ENCODE data around the gene PIK3CA.
"Not testable (repeated sequence)": the region's sequence is repeated elsewhere in the genome, so short reads cannot be mapped to it uniquely, and the experiment has no call there.

The PIK3CA gene

DNA sequence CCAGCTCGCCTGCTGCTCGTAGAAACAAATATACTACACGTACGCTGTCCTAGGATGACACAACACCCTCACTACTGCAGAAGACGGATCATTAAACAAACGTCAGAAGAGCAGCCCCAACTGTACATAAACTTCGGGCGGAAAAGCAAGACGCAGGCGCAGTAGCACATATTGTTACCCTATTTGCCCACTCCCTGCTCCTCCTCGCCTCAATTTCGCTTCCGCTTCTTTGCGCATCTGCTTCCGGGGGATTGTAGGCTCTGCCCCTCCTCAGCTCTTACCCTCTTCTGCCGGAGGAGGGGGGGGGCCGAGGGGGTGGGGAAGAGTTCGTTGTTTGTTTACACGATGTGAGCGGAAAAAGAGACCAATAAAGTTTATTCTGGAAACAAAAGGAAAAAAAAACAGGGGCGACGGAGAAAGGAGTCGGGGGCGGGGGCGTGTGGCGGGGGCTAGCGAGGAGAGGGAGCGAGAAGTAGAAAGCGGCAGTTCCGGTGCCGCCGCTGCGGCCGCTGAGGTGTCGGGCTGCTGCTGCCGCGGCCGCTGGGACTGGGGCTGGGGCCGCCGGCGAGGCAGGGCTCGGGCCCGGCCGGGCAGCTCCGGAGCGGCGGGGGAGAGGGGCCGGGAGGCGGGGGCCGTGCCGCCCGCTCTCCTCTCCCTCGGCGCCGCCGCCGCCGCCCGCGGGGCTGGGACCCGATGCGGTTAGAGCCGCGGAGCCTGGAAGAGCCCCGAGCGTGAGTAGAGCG, at the start of gene PIK3CA:
PIK3CA (plus strand) TSS at position 485 of the 743 bp plus-strand sequence. CDS start 50,469 bp downstream, outside the sequence.
- in situ Hi-C loops (cut with MboI; ENCODE audit: low sequenced_read_pairs): no loop called here

- in situ Hi-C loops (cut with MboI; ENCODE audit: low sequenced_read_pairs): no loop called here
Measured at GRCh38 chr3:179098388-179099077, 49.6 kb upstream of the PIK3CA start.

- in situ Hi-C loops (cut with MboI; ENCODE audit: low sequenced_read_pairs): no loop called here
Measured at GRCh38 chr3:179100652-179101051, 47.5 kb upstream of the PIK3CA start.

DNA sequence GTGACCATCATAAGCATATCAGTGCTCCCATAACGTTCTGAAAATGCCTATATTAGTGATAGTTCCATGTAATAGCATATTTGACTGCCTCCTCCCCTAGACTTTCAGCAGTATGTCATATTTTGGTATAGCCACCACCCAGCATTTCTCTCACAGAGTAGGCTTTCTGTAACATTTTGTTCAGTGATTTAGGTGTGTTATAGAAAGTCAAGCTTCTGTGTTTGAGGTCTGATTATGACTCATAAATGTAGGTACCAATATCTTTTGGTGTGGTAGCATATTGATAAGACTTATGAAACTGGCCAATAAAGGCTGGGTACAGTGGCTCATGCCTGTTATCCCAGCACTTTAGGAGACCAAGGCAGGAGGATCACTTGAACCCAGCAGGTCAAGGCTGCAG, 42.3 kb upstream of the PIK3CA start:
- in situ Hi-C loops (cut with MboI; ENCODE audit: low sequenced_read_pairs): no loop called here

- in situ Hi-C loops (cut with MboI; ENCODE audit: low sequenced_read_pairs): no loop called here
Measured at GRCh38 chr3:179107617-179108016, 40.5 kb upstream of the PIK3CA start.

GRCh38 chr3:179108086-179108485, 40.1 kb upstream of the PIK3CA start:
- in situ Hi-C loops (cut with MboI; ENCODE audit: low sequenced_read_pairs): no loop called here

- in situ Hi-C loops (cut with MboI; ENCODE audit: low sequenced_read_pairs): no loop called here
Measured at GRCh38 chr3:179113903-179114302, 34.3 kb upstream of the PIK3CA start.

DNA sequence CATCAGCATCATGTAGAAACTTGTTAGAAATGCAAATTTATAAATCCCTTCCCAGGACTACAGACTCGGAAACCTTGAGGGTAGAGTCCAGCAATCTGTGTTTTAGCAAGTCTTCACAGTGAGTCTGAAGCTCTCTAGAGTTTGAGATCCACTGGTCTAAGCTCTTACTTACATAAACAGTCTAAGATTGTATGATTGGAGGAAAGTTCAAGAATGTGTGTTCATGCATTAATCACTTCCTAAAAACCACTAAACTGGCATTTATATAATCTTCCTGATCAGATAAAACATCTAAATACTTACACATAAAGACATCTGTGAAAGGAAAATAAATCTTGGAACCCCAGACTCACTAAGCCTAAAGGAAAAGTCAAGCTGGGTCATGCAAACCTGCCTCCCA, 32.7 kb upstream of the PIK3CA start:
- in situ Hi-C loops (cut with MboI; ENCODE audit: low sequenced_read_pairs): not testable (repeated sequence)

GRCh38 chr3:179116816-179117215, 31.3 kb upstream of the PIK3CA start:
- in situ Hi-C loops (cut with MboI; ENCODE audit: low sequenced_read_pairs): no loop called here

DNA sequence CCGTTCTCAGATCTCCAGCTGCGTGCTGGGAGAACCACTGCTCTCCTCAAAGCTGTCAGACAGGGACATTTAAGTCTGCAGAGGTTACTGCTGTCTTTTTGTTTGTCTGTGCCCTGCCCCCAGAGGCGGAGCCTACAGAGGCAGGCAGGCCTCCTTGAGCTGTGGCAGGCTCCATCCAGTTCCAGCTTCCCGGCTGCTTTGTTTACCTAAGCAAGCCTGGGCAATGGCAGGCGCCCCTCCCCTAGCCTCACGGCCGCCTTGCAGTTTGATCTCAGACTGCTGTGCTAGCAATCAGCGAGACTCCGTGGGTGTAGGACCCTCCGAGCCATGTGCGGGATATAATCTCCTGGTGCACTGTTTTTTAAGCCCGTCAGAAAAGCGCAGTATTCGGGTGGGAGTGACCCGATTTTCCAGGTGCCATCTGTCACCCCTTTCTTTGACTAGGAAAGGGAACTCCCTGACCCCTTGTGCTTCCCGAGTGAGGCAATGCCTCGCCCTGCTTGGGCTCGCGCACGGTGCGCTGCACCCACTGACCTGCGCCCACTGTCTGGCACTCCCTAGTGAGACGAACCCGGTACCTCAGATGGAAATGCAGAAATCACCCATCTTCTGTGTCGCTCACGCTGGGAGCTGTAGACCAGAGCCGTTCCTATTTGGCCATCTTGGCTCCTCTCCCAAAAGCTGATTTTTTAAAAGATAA, 15.8 kb upstream of the PIK3CA start:
- in situ Hi-C loops (cut with MboI; ENCODE audit: low sequenced_read_pairs): not testable (repeated sequence)

DNA sequence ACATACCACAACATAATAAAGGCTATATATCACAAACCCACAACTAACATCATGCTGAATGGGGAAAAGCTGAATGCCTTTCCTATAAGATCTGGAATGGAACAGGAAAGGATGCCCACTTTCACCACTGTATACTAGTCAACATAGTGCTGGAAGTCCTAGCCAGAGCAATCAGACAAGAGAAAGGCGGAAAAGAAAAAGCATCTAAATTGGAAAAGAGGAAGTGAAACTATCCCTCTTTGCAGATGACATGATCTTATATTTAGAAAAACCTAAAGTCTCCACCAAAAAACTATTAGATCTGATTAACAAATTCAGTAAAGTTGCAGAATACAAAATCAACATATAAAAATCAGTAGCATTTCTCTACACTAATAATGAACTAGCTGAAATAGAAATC, 14.6 kb upstream of the PIK3CA start:
- in situ Hi-C loops (cut with MboI; ENCODE audit: low sequenced_read_pairs): no loop called here

DNA sequence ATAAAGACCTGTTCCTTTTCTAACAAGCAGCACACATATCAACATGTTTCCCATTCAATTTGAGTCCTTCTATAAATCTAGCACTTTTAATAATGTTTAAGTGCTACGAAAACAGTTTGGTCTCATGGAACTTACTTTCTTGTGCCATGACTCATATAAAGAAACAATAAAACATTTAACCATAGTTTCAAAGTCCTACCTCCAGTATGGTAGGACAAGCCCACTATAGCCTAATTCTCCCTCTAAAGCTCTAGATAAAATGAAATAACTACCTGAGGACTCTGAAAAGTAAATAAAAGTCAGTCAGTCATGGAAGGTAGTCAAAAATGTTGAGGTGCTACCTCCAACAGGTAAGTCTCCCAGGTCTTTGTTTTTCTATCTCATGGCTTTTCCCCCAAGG, 12.0 kb upstream of the PIK3CA start:
- in situ Hi-C loops (cut with MboI; ENCODE audit: low sequenced_read_pairs): no loop called here

DNA sequence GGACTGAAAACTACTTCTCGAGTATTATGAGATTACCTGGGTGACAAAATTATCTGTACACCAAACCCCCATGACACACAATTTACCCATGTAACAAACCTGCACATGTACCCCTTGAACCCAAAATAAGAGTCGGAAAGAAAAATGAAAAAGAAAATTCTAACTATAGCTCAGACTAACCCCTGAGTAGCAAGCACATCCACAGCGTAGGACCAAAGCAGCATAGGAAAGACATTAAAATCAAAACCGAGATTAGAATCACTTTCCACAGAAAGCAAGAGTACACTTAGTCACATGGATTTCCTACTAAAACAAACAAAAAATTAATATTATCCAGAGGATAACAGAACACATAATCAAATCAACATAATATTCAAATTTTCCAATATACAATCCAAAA, 6.3 kb upstream of the PIK3CA start:
- in situ Hi-C loops (cut with MboI; ENCODE audit: low sequenced_read_pairs): no loop called here

GRCh38 chr3:179146911-179147513, 1.1 kb upstream of the PIK3CA start:
- in situ Hi-C loops (cut with MboI; ENCODE audit: low sequenced_read_pairs): no loop called here

GRCh38 chr3:179147514-179147872, 664 bp upstream of the PIK3CA start:
- in situ Hi-C loops (cut with MboI; ENCODE audit: low sequenced_read_pairs): no loop called here

- in situ Hi-C loops (cut with MboI; ENCODE audit: low sequenced_read_pairs): no loop called here
Measured at GRCh38 chr3:179148616-179149405, 654 bp downstream of the PIK3CA start.

- in situ Hi-C loops (cut with MboI; ENCODE audit: low sequenced_read_pairs): no loop called here
Measured at GRCh38 chr3:179149406-179149867, 1.3 kb downstream of the PIK3CA start.

DNA sequence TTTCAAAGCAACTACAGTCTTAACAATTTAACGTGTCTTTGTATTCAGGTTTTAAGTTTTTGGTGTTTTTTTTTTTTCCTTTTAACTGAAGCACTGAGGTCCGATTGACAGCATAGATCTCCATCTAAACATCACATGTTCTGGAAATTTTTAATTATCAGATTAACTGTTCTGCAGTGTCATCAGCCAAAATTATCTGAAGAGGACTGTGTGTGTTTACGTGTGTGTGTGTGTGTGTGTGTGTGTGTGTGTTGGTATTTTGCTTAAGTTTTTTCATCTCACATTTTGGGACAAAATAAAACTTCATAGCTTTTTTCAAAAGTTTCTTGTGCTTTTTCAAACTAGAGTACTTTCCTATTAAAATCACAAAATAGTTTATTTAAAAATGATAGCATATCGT, 1.8 kb downstream of the PIK3CA start:
- in situ Hi-C loops (cut with MboI; ENCODE audit: low sequenced_read_pairs): no loop called here

GRCh38 chr3:179150610-179151009, 2.5 kb downstream of the PIK3CA start:
- in situ Hi-C loops (cut with MboI; ENCODE audit: low sequenced_read_pairs): no loop called here

DNA sequence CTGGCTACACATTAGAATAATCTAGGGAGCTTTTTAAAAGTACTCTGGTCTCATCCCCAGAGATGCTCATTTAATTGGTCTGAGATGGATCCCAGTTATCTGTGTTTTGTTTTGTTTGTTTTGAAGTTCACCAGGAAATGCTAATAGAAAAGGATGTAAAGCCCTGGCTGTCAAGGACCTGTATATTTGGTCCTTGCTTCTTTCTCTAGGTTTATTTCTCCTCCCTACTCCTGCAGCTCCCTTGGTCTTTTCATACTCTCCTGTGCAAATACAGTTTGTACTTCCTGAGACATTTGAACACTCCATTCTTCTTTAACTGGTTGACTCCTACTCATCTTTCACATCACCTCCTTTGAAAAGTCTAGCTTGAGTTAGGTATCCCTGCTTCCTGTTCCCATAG, 3.3 kb downstream of the PIK3CA start:
- in situ Hi-C loops (cut with MboI; ENCODE audit: low sequenced_read_pairs): no loop called here

GRCh38 chr3:179156170-179156569, 8.0 kb downstream of the PIK3CA start:
- in situ Hi-C loops (cut with MboI; ENCODE audit: low sequenced_read_pairs): no loop called here

Data from HL-60/S4 treated with retinoic acid at 250 ng/mL for 4 days and 3 days (cell line).